Measurements from ENCODE around the gene FLVCR2.

GRCh38 chr14:75543253-75543652 is 35.2 kb upstream of the FLVCR2 start:
- TF ChIP-seq CTCF (IDR thresholded peaks at IDR 0.05; ENCODE audit: low read length) (no peak), EZH2 (optimal IDR thresholded peaks at IDR 0.05; ENCODE audit: low read depth, low read length) (no peak), EZH2phosphoT487 (IDR thresholded peaks at IDR 0.05; ENCODE audit: low read length) (no peak)

All from MM.1S (cell line).